ENCODE results near the gene IFIT1. TPM values are rescaled to one million over a fixed set of nuclear protein-coding genes. Genes with fewer than 3 reads are reported as not detected.
"Not testable (repeated sequence)": the region's sequence is repeated elsewhere in the genome, so short reads cannot be mapped to it uniquely, and the experiment has no call there.

The IFIT1 gene
- total RNA-seq, 3 donors from 2014 or later, result 0.13 to 0.41 (median 0.28) TPM

DNA sequence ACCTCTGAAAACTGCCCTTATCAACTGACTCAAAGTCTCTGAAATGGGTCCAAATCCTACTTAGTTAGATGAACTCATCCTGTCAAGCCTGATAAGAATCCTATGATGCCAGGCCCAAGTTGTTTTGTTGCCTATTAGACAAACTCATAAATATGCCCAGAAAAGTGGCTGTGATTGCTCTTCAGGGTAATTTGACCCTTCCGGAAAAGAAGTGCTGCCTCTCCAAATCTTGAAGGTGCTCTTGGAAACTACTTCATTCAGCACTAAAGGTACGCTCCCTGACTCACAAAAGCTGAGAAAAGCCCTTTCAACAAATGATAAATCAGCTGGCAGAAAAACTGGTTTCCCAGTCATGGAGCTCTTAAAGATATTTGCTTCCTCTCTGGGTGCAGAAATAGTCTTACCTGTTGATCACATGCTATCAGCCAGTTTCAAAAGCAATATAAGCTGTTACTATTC is 28.6 kb downstream of the IFIT1 start:
- peaks cover 26% of the 10 kb centered on the region for H3K36me3 Mint-ChIP-seq (ENCODE audit: insufficient read depth)
- H3K4me3 Mint-ChIP-seq, result no peak overlapping the region
- H3K9me3 Mint-ChIP-seq, result no peaks in the 10 kb centered on the region
- DNase-seq (no peak), ATAC-seq (no peak)
- no peaks in the 10 kb centered on the region for H3K27me3 Mint-ChIP-seq (ENCODE audit: low read depth)
- peaks cover 43% of the 10 kb centered on the region for H3K4me1 Mint-ChIP-seq (ENCODE audit: low read depth)

DNA sequence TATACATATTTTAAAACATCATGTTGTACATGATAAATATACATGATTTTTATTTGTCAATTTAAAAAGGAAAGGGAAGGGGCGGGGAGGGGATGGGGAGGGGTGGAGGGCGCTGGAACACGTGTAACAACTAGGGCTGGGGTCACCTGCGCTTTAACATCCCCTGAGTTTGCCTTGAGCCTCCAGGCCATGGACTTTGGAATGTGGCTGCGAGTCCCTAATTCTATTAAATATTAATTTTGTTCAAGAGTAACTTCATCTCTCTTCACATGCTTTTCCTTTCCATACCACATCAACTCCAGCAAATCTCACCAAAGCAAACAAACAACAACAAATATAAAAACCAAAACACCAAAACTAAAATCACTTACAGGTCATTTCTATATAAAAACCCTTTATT is 32.6 kb downstream of the IFIT1 start:
- no peak for ATAC-seq
- H3K4me3 Mint-ChIP-seq, result no peak overlapping the region
- H3K27me3 Mint-ChIP-seq (ENCODE audit: low read depth), result peaks cover 4% of the 10 kb centered on the region
- DNase-seq, result no peak
- H3K36me3 Mint-ChIP-seq (ENCODE audit: insufficient read depth), result peaks cover 12% of the 10 kb centered on the region
- H3K9me3 Mint-ChIP-seq, result no peaks in the 10 kb centered on the region
- peaks cover 13% of the 10 kb centered on the region for H3K4me1 Mint-ChIP-seq (ENCODE audit: low read depth)

DNA sequence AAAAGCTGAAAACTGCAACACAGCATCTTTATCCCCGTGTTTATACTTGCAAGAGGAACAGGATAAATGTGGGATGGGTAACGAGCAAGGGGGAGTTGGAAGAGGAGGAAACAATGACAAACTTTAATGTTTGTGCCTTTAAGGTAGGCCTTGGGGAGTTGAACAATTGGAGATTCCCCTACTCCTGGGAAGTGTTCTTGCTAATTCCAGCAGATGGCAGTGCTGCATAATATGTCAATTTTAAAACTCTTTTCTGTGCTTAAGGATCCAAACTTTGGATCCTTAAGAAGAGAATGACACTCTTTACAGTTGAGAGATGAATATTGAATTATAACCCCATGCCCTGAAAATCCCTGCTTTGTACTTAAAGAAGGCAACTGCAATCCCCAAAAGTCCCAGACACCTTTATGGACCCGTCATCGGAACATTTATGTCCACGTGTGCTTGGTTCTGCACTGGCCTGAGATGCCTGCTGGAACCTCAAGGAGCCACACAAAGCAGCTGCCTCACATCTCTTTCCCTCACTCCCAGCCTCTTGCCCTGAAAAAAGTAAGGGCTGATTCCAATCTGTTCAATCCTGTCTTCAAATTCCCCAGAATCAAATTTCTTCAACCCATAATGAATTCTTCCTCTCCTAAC is 33.9 kb downstream of the IFIT1 start:
- no peaks in the 10 kb centered on the region for H3K9me3 Mint-ChIP-seq
- peaks cover 5% of the 10 kb centered on the region for H3K27me3 Mint-ChIP-seq (ENCODE audit: low read depth)
- H3K4me3 Mint-ChIP-seq, result no peak overlapping the region
- ATAC-seq (peak in 1 of 2 donors; percentile 46), DNase-seq (no peak)
- peaks cover 2% of the 10 kb centered on the region for H3K4me1 Mint-ChIP-seq (ENCODE audit: low read depth)
- H3K36me3 Mint-ChIP-seq (ENCODE audit: insufficient read depth), result peaks cover 2% of the 10 kb centered on the region

DNA sequence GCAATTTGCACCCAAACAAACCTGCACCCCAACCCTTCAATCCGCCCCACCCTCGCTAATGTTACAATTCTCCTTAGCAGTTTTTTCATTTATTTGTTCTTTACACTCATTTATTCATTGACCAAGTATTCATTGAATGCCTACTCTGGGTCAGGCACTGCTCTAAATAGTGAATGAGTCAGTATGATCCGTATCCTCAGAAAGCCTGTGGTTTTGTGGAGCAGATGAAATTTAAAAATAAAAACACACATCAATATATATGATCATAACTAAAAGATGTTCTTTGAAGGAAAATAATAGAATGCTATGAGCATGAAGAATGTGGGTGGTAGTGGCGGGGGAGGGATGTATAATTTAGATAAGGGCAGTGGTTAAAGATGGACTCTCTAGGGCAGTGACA is 35.2 kb downstream of the IFIT1 start:
- no peak for ATAC-seq

DNA sequence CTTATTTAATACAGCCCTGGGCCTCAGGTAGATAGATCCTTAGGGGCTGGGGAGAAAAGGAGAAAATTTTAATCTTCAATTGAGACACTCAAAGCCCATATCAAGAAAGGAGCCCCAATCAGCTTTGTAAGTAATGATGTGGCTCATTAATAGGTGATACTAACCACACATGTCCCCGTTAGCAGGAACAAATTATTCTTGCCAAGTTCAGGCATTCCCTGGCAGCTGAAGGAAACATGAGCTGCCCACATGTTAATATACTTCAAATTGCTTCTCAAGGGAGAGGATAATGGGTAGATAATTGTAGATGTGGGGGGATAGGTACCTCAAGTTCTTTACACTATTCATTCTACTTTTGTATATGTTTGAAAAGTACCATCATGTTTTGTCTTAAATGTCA is 36.5 kb downstream of the IFIT1 start:
- no peaks in the 10 kb centered on the region for H3K9me3 Mint-ChIP-seq
- DNase-seq (no peak), ATAC-seq (no peak)
- peaks cover 5% of the 10 kb centered on the region for H3K27me3 Mint-ChIP-seq (ENCODE audit: low read depth)
- no peak overlapping the region for H3K4me3 Mint-ChIP-seq
- no peaks in the 10 kb centered on the region for H3K4me1 Mint-ChIP-seq (ENCODE audit: low read depth)
- H3K36me3 Mint-ChIP-seq (ENCODE audit: insufficient read depth), result no peaks in the 10 kb centered on the region

More for the DNA sequence above, 35.2 kb downstream of the IFIT1 start:
- no peaks in the 10 kb centered on the region for H3K36me3 Mint-ChIP-seq (ENCODE audit: insufficient read depth)
- no peaks in the 10 kb centered on the region for H3K9me3 Mint-ChIP-seq
- peaks cover 5% of the 10 kb centered on the region for H3K27me3 Mint-ChIP-seq (ENCODE audit: low read depth)
- H3K4me1 Mint-ChIP-seq (ENCODE audit: low read depth), result peaks cover 2% of the 10 kb centered on the region
- H3K4me3 Mint-ChIP-seq, result no peak overlapping the region
- DNase-seq, result no peak

DNA sequence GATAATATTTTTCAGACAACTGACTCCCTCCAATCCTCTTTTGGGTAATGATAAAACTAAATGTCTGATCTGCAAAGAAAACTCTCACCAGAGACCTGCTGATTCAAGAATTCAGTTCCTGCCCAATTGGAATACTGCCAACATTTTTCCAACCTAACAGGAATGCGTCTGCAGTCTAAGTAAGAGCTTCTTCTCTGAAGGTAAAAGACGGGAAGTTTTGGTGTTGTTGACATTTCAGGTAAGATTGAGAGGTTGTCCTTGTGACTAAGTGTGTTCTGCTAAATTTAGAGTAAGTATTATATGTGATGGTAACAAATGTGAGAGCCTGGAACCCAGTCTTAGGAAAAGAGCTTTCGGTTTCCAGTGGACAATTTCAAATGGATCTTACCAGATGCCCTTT is 39.6 kb downstream of the IFIT1 start:
- ATAC-seq (no peak), DNase-seq (no peak)
- Mint-ChIP-seq H3K36me3 (ENCODE audit: insufficient read depth) (no peaks in the 10 kb centered on the region), H3K27me3 (ENCODE audit: low read depth) (peaks cover 15% of the 10 kb centered on the region), H3K9me3 (no peaks in the 10 kb centered on the region), H3K4me1 (ENCODE audit: low read depth) (no peaks in the 10 kb centered on the region), H3K4me3 (no peak overlapping the region)

DNA sequence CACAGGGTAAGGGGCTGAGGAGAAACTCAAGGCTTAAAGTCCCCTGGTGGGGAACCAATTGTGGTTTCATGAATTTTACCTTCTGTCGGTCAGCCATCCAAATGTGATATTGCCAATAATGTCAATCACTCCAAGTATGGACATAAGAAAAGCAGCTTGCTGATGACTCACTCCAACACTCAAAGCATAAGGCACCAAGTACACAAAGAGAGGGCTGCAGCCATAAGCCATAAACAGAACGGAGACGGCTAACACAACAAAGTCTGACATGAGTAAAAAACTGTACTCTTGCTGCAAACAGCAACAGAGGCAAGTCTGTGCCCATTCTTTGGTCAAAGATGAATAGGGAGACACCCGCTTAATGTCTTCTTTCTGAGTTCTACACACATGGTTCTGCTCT is 46.1 kb downstream of the IFIT1 start:
- ATAC-seq (no peak), DNase-seq (no peak)
- H3K4me3 Mint-ChIP-seq, result no peak overlapping the region
- H3K4me1 Mint-ChIP-seq (ENCODE audit: low read depth), result no peaks in the 10 kb centered on the region
- no peaks in the 10 kb centered on the region for H3K36me3 Mint-ChIP-seq (ENCODE audit: insufficient read depth)
- no peaks in the 10 kb centered on the region for H3K9me3 Mint-ChIP-seq
- H3K27me3 Mint-ChIP-seq (ENCODE audit: low read depth), result peaks cover 32% of the 10 kb centered on the region

DNA sequence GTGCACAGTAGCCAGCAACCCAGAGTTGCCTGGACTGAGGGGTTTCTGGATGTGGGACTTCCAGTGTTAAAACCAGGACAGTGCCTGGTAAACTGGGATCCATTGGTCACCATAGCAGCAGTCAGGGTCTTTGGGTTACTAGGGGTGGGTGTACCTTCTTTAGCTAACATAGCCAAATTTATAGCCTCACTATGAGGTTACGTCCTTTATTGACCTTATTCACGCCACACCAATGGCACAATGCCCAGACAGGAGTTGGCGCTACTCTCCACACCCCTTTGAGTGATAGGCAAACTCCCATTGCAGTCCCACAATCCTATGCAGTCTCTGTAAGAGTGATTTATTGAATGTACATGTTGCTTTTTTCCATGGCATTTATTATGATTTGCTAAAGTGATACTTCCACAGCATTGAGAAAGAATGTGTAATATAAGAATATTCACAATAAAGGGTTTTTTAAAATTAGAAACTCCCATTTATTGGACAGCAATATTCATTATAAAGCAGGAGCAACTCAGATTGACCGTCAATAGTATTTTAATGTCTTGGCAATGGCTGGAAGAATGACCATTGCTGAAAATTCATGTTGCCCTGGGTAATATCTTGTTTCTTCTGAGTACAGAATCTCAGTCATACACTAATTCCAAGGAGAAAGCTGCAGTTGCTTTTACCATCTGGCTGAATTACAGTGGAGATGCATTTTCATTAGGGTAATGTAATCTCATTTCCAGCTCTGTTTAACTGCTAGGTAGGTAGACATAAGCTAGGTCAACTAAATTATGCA is 48.0 kb downstream of the IFIT1 start:
- peaks cover 35% of the 10 kb centered on the region for H3K27me3 Mint-ChIP-seq (ENCODE audit: low read depth)
- ATAC-seq (no peak), DNase-seq (no peak)
- no peaks in the 10 kb centered on the region for H3K36me3 Mint-ChIP-seq (ENCODE audit: insufficient read depth)
- H3K4me1 Mint-ChIP-seq (ENCODE audit: low read depth), result no peaks in the 10 kb centered on the region
- no peak overlapping the region for H3K4me3 Mint-ChIP-seq
- no peaks in the 10 kb centered on the region for H3K9me3 Mint-ChIP-seq

DNA sequence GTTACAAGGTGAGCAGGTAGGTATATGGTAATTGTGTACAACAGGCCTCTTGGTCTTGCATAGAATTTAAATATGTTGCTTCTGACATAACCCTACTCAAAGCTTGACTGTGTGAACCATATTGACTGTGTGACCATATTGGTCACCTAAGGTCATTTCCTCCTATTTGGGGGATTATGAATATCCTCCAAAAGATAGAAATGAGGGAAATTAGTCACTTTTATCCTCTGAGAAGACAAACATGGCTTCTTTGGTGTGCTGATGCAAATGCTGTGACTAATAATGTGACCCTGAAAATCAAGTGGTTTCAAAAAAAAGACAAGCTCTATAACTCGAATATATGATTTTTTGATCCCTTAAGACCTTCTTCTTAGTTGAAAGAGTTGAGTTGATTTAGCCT is 49.9 kb downstream of the IFIT1 start:
- no peak for DNase-seq
- Mint-ChIP-seq H3K9me3 (peaks cover 7% of the 10 kb centered on the region), H3K4me1 (ENCODE audit: low read depth) (no peaks in the 10 kb centered on the region), H3K27me3 (ENCODE audit: low read depth) (peaks cover 24% of the 10 kb centered on the region), H3K4me3 (no peak overlapping the region), H3K36me3 (ENCODE audit: insufficient read depth) (no peaks in the 10 kb centered on the region)
- ATAC-seq, result no peak

DNA sequence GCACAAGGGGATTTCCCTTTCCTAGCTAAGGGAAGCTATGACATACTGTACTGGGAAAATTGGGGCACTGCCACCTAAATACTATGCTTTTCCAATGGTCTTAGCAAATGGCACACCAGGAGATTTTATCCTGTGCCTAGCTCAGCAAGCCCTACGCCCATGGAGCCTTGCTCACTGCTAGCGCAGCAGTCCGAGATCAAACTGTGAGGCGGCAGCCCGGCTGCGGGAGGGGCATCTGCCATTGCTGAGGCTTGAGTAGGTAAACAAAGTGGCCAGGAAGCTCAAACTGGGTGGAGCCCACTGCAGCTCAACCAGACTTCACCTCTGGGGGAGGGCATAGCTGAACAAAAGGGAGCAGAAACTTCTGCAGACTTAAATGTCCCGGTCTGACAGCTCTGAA is 52.4 kb downstream of the IFIT1 start:
- H3K27me3 Mint-ChIP-seq (ENCODE audit: low read depth), result peaks cover 16% of the 10 kb centered on the region

DNA sequence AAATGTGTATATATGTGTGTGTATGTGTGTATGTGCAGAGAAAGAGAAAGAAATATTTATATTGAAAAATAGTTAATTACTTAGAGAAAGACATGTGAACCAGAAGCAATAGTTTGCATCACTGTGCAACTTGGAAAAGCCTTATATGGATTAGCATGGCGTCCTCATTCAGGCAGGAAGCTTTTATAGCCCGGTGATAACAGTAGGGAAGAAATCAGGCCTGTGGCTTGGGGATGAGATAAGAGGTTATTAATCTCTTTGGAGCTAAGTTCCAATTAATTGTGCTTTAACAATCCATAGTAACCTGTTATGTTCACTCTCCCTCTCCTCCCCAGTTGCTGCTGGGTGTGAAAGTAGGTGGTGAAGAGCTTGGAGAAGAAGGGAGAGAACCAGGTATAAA is 58.5 kb downstream of the IFIT1 start:
- Mint-ChIP-seq H3K4me1 (ENCODE audit: low read depth) (no peaks in the 10 kb centered on the region), H3K9me3 (peaks cover 3% of the 10 kb centered on the region), H3K4me3 (no peak overlapping the region), H3K36me3 (ENCODE audit: insufficient read depth) (no peaks in the 10 kb centered on the region), H3K27me3 (ENCODE audit: low read depth) (peaks cover 5% of the 10 kb centered on the region)
- ATAC-seq (no peak), DNase-seq (no peak)

More for the DNA sequence above, 52.4 kb downstream of the IFIT1 start:
- not testable (repeated sequence) for H3K36me3 Mint-ChIP-seq (ENCODE audit: insufficient read depth); H3K4me3 Mint-ChIP-seq; DNase-seq; H3K9me3 Mint-ChIP-seq; ATAC-seq; H3K4me1 Mint-ChIP-seq (ENCODE audit: low read depth)

DNA sequence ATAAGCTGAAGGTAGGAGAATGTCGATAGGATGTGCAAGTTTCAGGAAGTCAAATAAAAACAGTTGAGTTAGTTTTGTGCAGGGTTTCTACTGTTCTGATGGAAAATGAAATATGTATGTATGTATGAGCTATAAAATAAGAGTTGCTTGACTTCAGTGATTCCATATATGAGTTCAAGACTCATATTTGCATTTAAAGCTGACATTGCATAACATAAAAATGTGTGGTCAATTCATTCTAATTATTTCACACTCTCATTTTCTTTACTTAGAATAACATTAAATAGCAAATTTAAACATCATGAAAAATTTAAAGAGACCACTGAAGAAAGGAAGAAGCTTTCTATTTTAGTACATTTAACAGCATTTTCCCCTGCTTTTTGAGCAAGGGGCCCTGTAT is 59.8 kb downstream of the IFIT1 start:
- Mint-ChIP-seq H3K9me3 (no peaks in the 10 kb centered on the region), H3K27me3 (ENCODE audit: low read depth) (peaks cover 9% of the 10 kb centered on the region), H3K4me1 (ENCODE audit: low read depth) (no peaks in the 10 kb centered on the region), H3K4me3 (no peak overlapping the region), H3K36me3 (ENCODE audit: insufficient read depth) (no peaks in the 10 kb centered on the region)
- ATAC-seq (no peak), DNase-seq (no peak)

DNA sequence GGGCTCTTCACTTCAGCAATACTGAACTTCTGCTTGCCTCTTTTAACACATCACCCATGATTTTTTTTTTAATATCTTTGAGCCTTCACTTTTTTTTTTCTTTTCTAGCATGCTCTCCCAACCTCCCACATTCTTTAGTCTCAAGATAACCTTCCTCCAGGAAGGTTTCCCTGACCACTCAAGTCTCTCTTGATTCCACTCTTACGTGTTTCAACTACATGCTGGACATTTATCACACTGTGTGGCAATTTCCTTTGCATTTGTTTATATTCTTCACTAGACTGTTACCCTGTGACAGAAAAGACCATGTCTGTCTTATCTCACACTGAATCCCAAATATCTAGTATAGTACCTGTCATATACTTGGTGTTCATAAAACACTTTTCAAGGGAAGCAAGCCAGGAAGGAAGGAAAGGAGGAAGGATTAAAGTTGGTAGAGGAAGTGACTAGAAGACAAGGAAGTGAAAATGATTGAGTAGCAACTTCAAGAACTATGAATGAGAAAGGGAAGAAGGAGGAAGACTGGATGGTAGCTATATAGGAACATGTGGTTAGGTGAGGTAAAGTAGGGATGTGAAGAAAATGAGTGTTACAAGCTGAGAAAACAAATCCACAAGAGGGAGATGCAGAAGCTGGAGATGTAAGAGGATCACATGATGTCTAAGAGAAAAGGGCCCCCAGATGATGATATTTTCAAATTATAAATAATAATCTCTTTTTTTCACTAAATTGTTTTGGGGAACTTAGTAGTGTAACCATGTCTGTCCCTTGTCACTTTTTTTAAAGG is 62.3 kb downstream of the IFIT1 start:
- Mint-ChIP-seq H3K36me3 (ENCODE audit: insufficient read depth) (no peaks in the 10 kb centered on the region), H3K4me3 (no peak overlapping the region), H3K27me3 (ENCODE audit: low read depth) (peaks cover 14% of the 10 kb centered on the region), H3K9me3 (no peaks in the 10 kb centered on the region), H3K4me1 (ENCODE audit: low read depth) (no peaks in the 10 kb centered on the region)
- ATAC-seq (no peak), DNase-seq (no peak)
